Esophagus squamous epithelium (tissue), 5 donors: ENCODE data around the gene MRM1. TPM values are rescaled to one million over a fixed set of nuclear protein-coding genes. Genes with fewer than 3 reads are reported as not detected.
A peak's percentile ranks its signal among the peaks of the same experiment; 100 is the strongest.
"Not testable (repeated sequence)": the region's sequence is repeated elsewhere in the genome, so short reads cannot be mapped to it uniquely, and the experiment has no call there.

ENCODE experiments used
- DNase-seq: peaks from one replicate; lab custom pipeline; 2025; lab: John Stamatoyannopoulos, UW
- H3K27ac ChIP-seq, 4 donors: fragments of 200-600 bp; sonication (generic); one replicate each; pipeline ENCODE4 v1.5.1; 2016 to 2019; ENCODE audit warnings: mild to moderate bottlenecking in 1 of 4
- H3K27me3 ChIP-seq, 4 donors: fragments of 200-600 bp; sonication (generic); 1 replicate in 3 of 4; 2 replicates in 1 of 4; pipeline versions ENCODE4 v1.5.1 to v1.6.0; 2017 to 2021; ENCODE audit warnings: antibody characterized with exemption in 1 of 4
- H3K36me3 ChIP-seq, 3 donors: fragments of 200-600 bp; sonication (generic); one replicate each; pipeline ENCODE4 v1.5.1; 2016 to 2019
- H3K4me1 ChIP-seq, 3 donors: fragments of 200-600 bp; sonication (generic); one replicate each; pipeline ENCODE4 v1.5.1; 2017 to 2019
- H3K4me3 ChIP-seq, 4 donors: fragments of 200-600 bp; sonication (generic); 1 replicate in 3 of 4; 2 replicates in 1 of 4; pipeline ENCODE4 v1.5.1; 2016 to 2019; ENCODE audit warnings: mild to moderate bottlenecking in 2 of 4, moderate library complexity in 1 of 4
- H3K9me3 ChIP-seq, 3 donors: fragments of 200-600 bp; sonication (generic); one replicate each; pipeline ENCODE4 v1.5.1; 2016 to 2019
- POLR2A ChIP-seq, 4 donors: fragments of 450-650 bp; IDR thresholded peaks; one replicate each; pipeline ENCODE4 v1.6.1; 2017; ENCODE audit warnings: antibody characterized with exemption in 4 of 4, mild to moderate bottlenecking in 4 of 4, moderate library complexity in 3 of 4
- WGBS, 2 donors: methylation state at CpG; one replicate each; pipeline ENCODE4 v1.1.5; 2018; 5-methylcytosine and 5-hydroxymethylcytosine counted together
- intact Hi-C: fragments of 100-400 bp; cut with DNase I; formaldehyde crosslinking; loops from one replicate; pipeline ENCODE4 v1.15.0; 2022
- total RNA-seq, 4 donors: library from RNA; depleted of rRNA; stranded (reverse); fragments of >200 nt; gene quantifications; one replicate each; pipeline ENCODE4 v1.1.0, GENCODE V29; 2016
- TF ChIP-seq, protein P1 (sequence below), 6 experiments: fragments of 450-650 bp in 4 of 6; fragments of 200-600 bp in 2 of 6; sonication (generic) in 2 of 6; IDR thresholded peaks; one replicate each; pipeline ENCODE4 v1.5.1; 2016 to 2019; ENCODE audit warnings: antibody characterized with exemption in 6 of 6, mild to moderate bottlenecking in 4 of 6, moderate library complexity in 4 of 6
- donor health status: DM: yes; HTN: yes; CAD: no.

MRM1 gene
- total RNA-seq, 4 donors from 2014 or later: 5.9 to 10.1 (median 7.0) TPM

GRCh38 chr17:36600465-36600864 is 918 bp upstream of the MRM1 start:
- Histone ChIP-seq H3K4me3 (peak overlapping the region in 2 of 4 donors; percentile 93 to 98), H3K27ac (peak overlapping the region in 2 of 4 donors; percentile 85 to 92), H3K27me3 (no peaks in the 10 kb centered on the region), H3K36me3 (peaks cover 0 to 10% (median 0%) of the 10 kb centered on the region in 3 donors), H3K9me3 (no peaks in the 10 kb centered on the region), H3K4me1 (peaks cover 15 to 36% (median 20%) of the 10 kb centered on the region in 3 donors)
- no peak for TF ChIP-seq POLR2A (IDR thresholded peaks at IDR 0.05)
- TF ChIP-seq, protein P1, sequence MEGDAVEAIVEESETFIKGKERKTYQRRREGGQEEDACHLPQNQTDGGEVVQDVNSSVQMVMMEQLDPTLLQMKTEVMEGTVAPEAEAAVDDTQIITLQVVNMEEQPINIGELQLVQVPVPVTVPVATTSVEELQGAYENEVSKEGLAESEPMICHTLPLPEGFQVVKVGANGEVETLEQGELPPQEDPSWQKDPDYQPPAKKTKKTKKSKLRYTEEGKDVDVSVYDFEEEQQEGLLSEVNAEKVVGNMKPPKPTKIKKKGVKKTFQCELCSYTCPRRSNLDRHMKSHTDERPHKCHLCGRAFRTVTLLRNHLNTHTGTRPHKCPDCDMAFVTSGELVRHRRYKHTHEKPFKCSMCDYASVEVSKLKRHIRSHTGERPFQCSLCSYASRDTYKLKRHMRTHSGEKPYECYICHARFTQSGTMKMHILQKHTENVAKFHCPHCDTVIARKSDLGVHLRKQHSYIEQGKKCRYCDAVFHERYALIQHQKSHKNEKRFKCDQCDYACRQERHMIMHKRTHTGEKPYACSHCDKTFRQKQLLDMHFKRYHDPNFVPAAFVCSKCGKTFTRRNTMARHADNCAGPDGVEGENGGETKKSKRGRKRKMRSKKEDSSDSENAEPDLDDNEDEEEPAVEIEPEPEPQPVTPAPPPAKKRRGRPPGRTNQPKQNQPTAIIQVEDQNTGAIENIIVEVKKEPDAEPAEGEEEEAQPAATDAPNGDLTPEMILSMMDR (IDR thresholded peaks at IDR 0.05): no peak
- WGBS, 2 donors: 71 to 75% methylated on average over 2 to 3 of the region's 3 CpGs
- no peak for DNase-seq
- intact Hi-C loops: no loop called here

GRCh38 chr17:36600936-36601302 is 464 bp upstream of the MRM1 start:
- 17 to 24% methylated on average over 9 of the region's 10 CpGs for WGBS, 2 donors

GRCh38 chr17:36602030-36602748 is 806 bp downstream of the MRM1 start:
- H3K4me3 ChIP-seq: peak overlapping the region; percentile 78 to 98 (median 94)
- no peak for DNase-seq
- intact Hi-C loops: no loop called here
- H3K36me3 ChIP-seq: peaks cover 0 to 10% (median 0%) of the 10 kb centered on the region in 3 donors
- peak overlapping the region; percentile 85 to 94 (median 90) for H3K27ac ChIP-seq
- H3K27me3 ChIP-seq: no peaks in the 10 kb centered on the region
- WGBS, 2 donors: 4% methylated on average over 15 of the region's 38 CpGs; no CpG with 5 or more reads in 1 of the 2 donors
- H3K4me1 ChIP-seq: peaks cover 15 to 36% (median 20%) of the 10 kb centered on the region in 3 donors
- no peak for TF ChIP-seq POLR2A (IDR thresholded peaks at IDR 0.05)
- TF ChIP-seq, protein P1 (IDR thresholded peaks at IDR 0.05): no peak
- no peaks in the 10 kb centered on the region for H3K9me3 ChIP-seq

More at GRCh38 chr17:36600936-36601302, 464 bp upstream of the MRM1 start:
- intact Hi-C loops: no loop called here
- no peaks in the 10 kb centered on the region for H3K9me3 ChIP-seq
- no peak for TF ChIP-seq POLR2A (IDR thresholded peaks at IDR 0.05)
- TF ChIP-seq, protein P1 (IDR thresholded peaks at IDR 0.05): no peak
- no peaks in the 10 kb centered on the region for H3K27me3 ChIP-seq
- H3K36me3 ChIP-seq: peaks cover 0 to 10% (median 0%) of the 10 kb centered on the region in 3 donors
- peak overlapping the region; percentile 85 to 94 (median 90) for H3K27ac ChIP-seq
- H3K4me1 ChIP-seq: peaks cover 15 to 36% (median 20%) of the 10 kb centered on the region in 3 donors
- DNase-seq: no peak
- peak overlapping the region; percentile 78 to 98 (median 94) for H3K4me3 ChIP-seq

DNA sequence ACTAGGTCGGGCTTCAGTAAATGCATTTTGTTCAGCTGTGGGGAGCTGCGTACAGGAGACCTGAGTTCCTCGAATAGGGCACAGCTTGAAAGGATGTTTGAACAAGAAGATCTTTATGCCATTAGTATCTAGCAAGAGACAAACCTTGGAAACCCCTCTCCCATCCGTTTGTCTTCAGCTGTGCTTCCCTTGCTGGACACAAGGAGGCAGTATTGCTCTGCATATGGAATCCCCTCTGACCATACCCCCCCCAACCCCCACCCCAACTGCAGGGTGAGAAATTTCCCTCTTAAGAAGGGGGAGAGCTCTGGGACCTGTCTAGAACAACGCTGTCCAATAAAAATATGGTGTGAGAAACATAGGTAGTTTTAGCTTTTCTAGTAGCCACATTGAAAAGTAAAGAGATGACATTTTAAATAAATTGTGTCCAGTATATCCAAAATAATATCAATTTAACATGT is 1.6 kb downstream of the MRM1 start:
- intact Hi-C loops: no loop called here
- H3K27me3 ChIP-seq: no peaks in the 10 kb centered on the region
- peaks cover 0 to 14% (median 0%) of the 10 kb centered on the region in 3 donors for H3K36me3 ChIP-seq
- H3K9me3 ChIP-seq: no peaks in the 10 kb centered on the region
- no peak for DNase-seq
- H3K27ac ChIP-seq: peak overlapping the region in 3 of 4 donors; percentile 85 to 94 (median 92)
- H3K4me1 ChIP-seq: peaks cover 15 to 36% (median 20%) of the 10 kb centered on the region in 3 donors
- peak overlapping the region; percentile 78 to 98 (median 94) for H3K4me3 ChIP-seq
- TF ChIP-seq, protein P1 (IDR thresholded peaks at IDR 0.05): peak; percentile 52 to 86 (median 69)
- no peak for TF ChIP-seq POLR2A (IDR thresholded peaks at IDR 0.05)
- WGBS, 2 donors: 0 to 6% methylated on average over 2 to 5 of the region's 5 CpGs

DNA sequence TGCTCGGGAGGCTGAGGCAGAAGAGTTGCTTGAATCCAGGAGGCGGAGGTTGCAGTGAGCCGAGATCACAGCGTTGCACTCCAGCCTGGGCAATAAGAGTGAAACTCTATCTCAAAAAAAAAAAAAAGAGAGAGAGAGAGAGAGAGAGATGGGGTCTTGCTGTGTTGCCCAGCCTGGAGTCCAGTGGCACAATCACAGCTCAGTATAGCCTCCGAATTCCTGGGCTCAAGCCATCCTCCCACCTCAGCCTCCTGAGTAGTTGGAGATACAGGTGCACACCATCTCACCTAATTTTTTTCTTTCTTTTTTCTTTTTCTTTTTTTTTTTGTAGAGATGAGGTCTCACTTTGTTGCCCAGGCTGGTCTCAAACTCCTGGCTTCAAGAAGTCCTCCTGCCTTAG is 3.6 kb downstream of the MRM1 start:
- not testable (repeated sequence) for H3K9me3 ChIP-seq
- 93 to 94% methylated on average over 3 to 5 of the region's 5 CpGs for whole genome bisulfite sequencing, 2 donors

More for the DNA sequence above, 3.6 kb downstream of the MRM1 start:
- H3K27ac ChIP-seq, H3K27me3 ChIP-seq, H3K36me3 ChIP-seq, DNase-seq, H3K4me3 ChIP-seq, intact Hi-C loops: not testable (repeated sequence)
- H3K4me1 ChIP-seq: peaks cover 15 to 47% (median 28%) of the 10 kb centered on the region in 3 donors
